SK-N-SH (cell line): ENCODE results near the gene IPO4. TPM values are rescaled to one million over a fixed set of nuclear protein-coding genes. Genes with fewer than 3 reads are reported as not detected.

Experiments used
- CTCF ChIA-PET: fragments of 300-600, 350-600 bp; formaldehyde crosslinking; extraction: SDS; loops from one replicate; lab custom pipeline; 2021; lab: Yijun Ruan, JAX
- POLR2A ChIA-PET: fragments of 350-600 bp; sonication (Branson Sonifier 250); formaldehyde crosslinking; extraction: SDS; loops from one replicate; lab custom pipeline; 2020; ENCODE audit warnings: antibody characterized with exemption, inconsistent platforms; lab: Yijun Ruan, JAX
- DNase-seq: peaks from one replicate; pipeline ENCODE4 v3.0.0; 2012
- H2AFZ ChIP-seq: fragments of 200-600 bp; sonication (generic); 2 replicates; pipeline ENCODE4 v1.8.1; 2016; ENCODE audit warnings: antibody characterized with exemption, mild to moderate bottlenecking, low read depth
- H3F3A ChIP-seq: fragments of 200-600 bp; sonication (generic); replicated peaks from 2 replicates; pipeline ENCODE3; 2016; ENCODE audit warnings: antibody characterized with exemption, mild to moderate bottlenecking; ENCODE audit not compliant: insufficient read depth
- H3K27ac ChIP-seq, 2 experiments: fragments of 200-500 bp in 1 of 2; fragments of 200-600 bp in 1 of 2; sonication (Bioruptor generic) in 1 of 2; sonication (generic), shearing (Covaris generic) in 1 of 2; 2 replicates each; pipeline versions ENCODE4 v1.5.1 to v1.6.1; 2014 to 2016; ENCODE audit warnings: low read depth in 2 of 2, inconsistent platforms in 1 of 2, low read length in 1 of 2, mild to moderate bottlenecking in 1 of 2, mixed read lengths in 1 of 2
- H3K27me3 ChIP-seq: fragments of 200-600 bp; sonication (generic), shearing (Covaris generic); 2 replicates; pipeline ENCODE4 v1.6.1; 2016; ENCODE audit warnings: mixed run types; ENCODE audit not compliant: insufficient read depth
- H3K36me3 ChIP-seq, 2 experiments: fragments of 200-500 bp in 1 of 2; fragments of 200-600 bp in 1 of 2; sonication (Bioruptor generic) in 1 of 2; sonication (generic) in 1 of 2; replicated peaks in 1 of 2; 2 replicates each; pipeline versions ENCODE3 to v1.5.1; 2014 to 2016; ENCODE audit warnings: low read length in 1 of 2, mild to moderate bottlenecking in 1 of 2; ENCODE audit not compliant: insufficient read depth in 2 of 2, control insufficient read depth in 1 of 2
- H3K4me1 ChIP-seq, 2 experiments: fragments of 200-500 bp in 1 of 2; fragments of 200-600 bp in 1 of 2; sonication (Bioruptor generic) in 1 of 2; sonication (generic), shearing (Covaris generic) in 1 of 2; 2 replicates each; pipeline versions ENCODE4 v1.5.1 to v1.6.1; 2014 to 2016; ENCODE audit warnings: low read depth in 1 of 2, low read length in 1 of 2, mixed run types in 1 of 2; ENCODE audit not compliant: insufficient read depth in 2 of 2, control insufficient read depth in 1 of 2
- H3K4me2 ChIP-seq: fragments of 200-600 bp; sonication (generic), shearing (Covaris generic); 2 replicates; pipeline ENCODE4 v1.6.1; 2017; ENCODE audit warnings: mixed run types
- H3K4me3 ChIP-seq, 2 experiments: fragments of 200-500 bp in 1 of 2; fragments of 200-600 bp in 1 of 2; sonication (Bioruptor generic) in 1 of 2; sonication (generic), shearing (Covaris generic) in 1 of 2; 2 replicates each; pipeline versions ENCODE4 v1.5.1 to v1.8.1; 2014 to 2016; ENCODE audit warnings: low read depth in 2 of 2, inconsistent platforms in 1 of 2, low read length in 1 of 2, mild to moderate bottlenecking in 1 of 2, mixed read lengths in 1 of 2, moderate library complexity in 1 of 2
- H3K79me2 ChIP-seq: fragments of 200-600 bp; sonication (generic); 2 replicates; pipeline ENCODE4 v1.8.1; 2017; ENCODE audit warnings: mild to moderate bottlenecking; ENCODE audit not compliant: insufficient read depth
- H3K9ac ChIP-seq: fragments of 200-600 bp; sonication (generic); 2 replicates; pipeline ENCODE4 v1.6.1; 2017; ENCODE audit warnings: mixed run types
- H3K9me2 ChIP-seq: fragments of 200-600 bp; sonication (generic); 2 replicates; pipeline ENCODE4 v1.6.1; 2017; ENCODE audit warnings: mixed run types
- H3K9me3 ChIP-seq: fragments of 200-600 bp; sonication (generic); 2 replicates; pipeline ENCODE4 v1.6.1; 2017; ENCODE audit warnings: mixed run types, mild to moderate bottlenecking, moderate library complexity
- H4K20me1 ChIP-seq: fragments of 200-600 bp; sonication (generic); 2 replicates; pipeline ENCODE4 v1.6.1; 2017; ENCODE audit warnings: mild to moderate bottlenecking, mixed run types; ENCODE audit not compliant: insufficient read depth
- EZH2phosphoT487 ChIP-seq: fragments of 200-600 bp; sonication (generic); IDR thresholded peaks from 2 replicates; pipeline ENCODE4 v1.6.1; 2017; ENCODE audit warnings: low read depth, mixed run types, mild to moderate bottlenecking, antibody characterized with exemption, moderate library complexity, borderline replicate concordance
- FOXJ3 ChIP-seq: sonication (generic); formaldehyde crosslinking; IDR thresholded peaks from 2 replicates; pipeline ENCODE4 v1.5.1; 2020; ENCODE audit warnings: mild to moderate bottlenecking, missing genetic modification reagents
- FOXM1 ChIP-seq: IDR thresholded peaks from 2 replicates; pipeline ENCODE4 v1.4.0; 2012; ENCODE audit warnings: low read depth, mild to moderate bottlenecking
- GATA2 ChIP-seq: sonication (generic); formaldehyde crosslinking; IDR thresholded peaks from 2 replicates; pipeline ENCODE4 v1.5.0; 2020; ENCODE audit warnings: mild to moderate bottlenecking, missing genetic modification reagents
- MXI1 ChIP-seq: IDR thresholded peaks from 2 replicates; pipeline ENCODE4 v1.6.1; 2012; ENCODE audit warnings: mild to moderate bottlenecking, low read depth, low read length, improper control_type of control experiment
- NFIC ChIP-seq: IDR thresholded peaks from 2 replicates; pipeline ENCODE4 v1.4.0; 2012; ENCODE audit warnings: borderline replicate concordance
- RFX5 ChIP-seq: IDR thresholded peaks from 2 replicates; pipeline ENCODE4 v1.6.1; 2012; ENCODE audit warnings: mild to moderate bottlenecking, improper control_type of control experiment, low read length
- SMC3 ChIP-seq: IDR thresholded peaks from 2 replicates; pipeline ENCODE4 v1.6.1; 2012; ENCODE audit warnings: low read depth, low read length, improper control_type of control experiment
- YY1 ChIP-seq: IDR thresholded peaks from 2 replicates; pipeline ENCODE4 v1.4.0; 2012; ENCODE audit warnings: low read depth, mild to moderate bottlenecking
- WGBS: methylation state at CpG from one replicate; pipeline ENCODE4 v1.1.6; 2017; ENCODE audit warnings: low lambda C conversion rate; 5-methylcytosine and 5-hydroxymethylcytosine counted together
- polyA plus RNA-seq, 3 experiments: library from polyadenylated mRNA; depleted of rRNA; stranded (reverse); fragments of >200 nt; gene quantifications; 2 replicates each; pipeline ENCODE4 v1.2.3, GENCODE V29; 2012
- TF ChIP-seq, protein P1 (sequence below): IDR thresholded peaks from 2 replicates; pipeline ENCODE4; 2012
- TF ChIP-seq, protein P2 (sequence below): IDR thresholded peaks from 2 replicates; pipeline ENCODE4 v1.4.0; 2012; ENCODE audit warnings: low read depth, borderline replicate concordance
- TF ChIP-seq, protein P3 (sequence below): fragments of 150-350 bp; IDR thresholded peaks from 2 replicates; pipeline ENCODE4 v1.6.1; 2017; ENCODE audit warnings: antibody characterized with exemption, low read length, low read depth, borderline replicate concordance
- TF ChIP-seq, protein P4 (sequence below): fragments of 200-600 bp; sonication (generic); IDR thresholded peaks from 2 replicates; pipeline ENCODE4 v1.6.1; 2017; ENCODE audit warnings: antibody characterized with exemption, mild to moderate bottlenecking, moderate library complexity

IPO4 gene
- polyA plus RNA-seq, 1 of the 3 experiments (the other 2 are of a cell fraction) = 61.3 TPM

DNA sequence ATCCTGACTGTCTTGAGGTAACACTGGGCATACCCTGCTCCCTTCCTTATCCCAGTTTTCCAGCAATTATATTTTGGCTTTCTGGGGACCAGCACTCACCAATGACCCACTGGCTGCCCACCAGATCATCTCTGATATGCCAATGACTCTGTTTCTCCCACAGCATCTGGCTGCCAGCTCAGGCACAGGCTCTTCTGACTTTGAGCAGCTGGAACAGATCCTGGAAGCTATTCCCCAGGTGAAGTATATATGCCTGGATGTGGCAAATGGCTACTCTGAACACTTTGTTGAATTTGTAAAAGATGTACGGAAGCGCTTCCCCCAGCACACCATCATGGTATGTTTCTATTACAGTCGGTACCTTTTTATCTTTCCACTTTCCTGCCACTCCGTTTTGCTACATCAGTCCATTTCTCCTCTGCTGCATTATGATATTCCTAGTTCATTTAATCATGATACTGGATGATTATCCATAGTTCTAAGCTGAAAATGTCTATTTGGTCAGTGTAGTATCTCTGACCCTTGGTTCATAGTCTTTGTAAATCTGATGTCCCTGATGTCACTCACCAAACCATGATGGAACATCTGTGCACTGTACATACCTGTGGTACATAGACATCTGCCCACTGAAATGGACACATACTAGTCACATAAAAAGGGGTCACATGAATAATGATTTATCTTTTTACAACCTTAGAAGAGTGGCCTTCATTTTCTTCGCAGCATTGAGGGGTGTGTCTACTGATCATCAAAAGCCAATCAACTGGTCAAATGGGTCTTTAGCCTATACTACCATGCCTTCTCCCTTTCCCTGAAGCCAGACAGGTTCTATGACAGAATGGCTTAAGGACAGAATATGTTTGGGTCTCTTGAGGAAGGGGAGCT is 47.4 kb upstream of the IPO4 start:
- Histone ChIP-seq H3K79me2 (peaks cover 69% of the 10 kb centered on the region), H3K9ac (no peak overlapping the region), H3F3A (peaks cover 13% of the 10 kb centered on the region), H3K9me3 (no peaks in the 10 kb centered on the region), H3K4me2 (no peak overlapping the region), H3K4me3 (no peak overlapping the region), H3K4me1 (peaks cover 28 to 33% of the 10 kb centered on the region in 2 experiments; a peak in 3 of 4 replicates), H3K27me3 (no peaks in the 10 kb centered on the region), H3K36me3 (peaks cover 52 to 69% of the 10 kb centered on the region in 2 experiments), H3K27ac (no peak overlapping the region), H4K20me1 (no peaks in the 10 kb centered on the region), H2AFZ (no peak overlapping the region), H3K9me2 (no peaks in the 10 kb centered on the region)
- TF ChIP-seq YY1 (no peak), NFIC (no peak), FOXJ3 (CRISPR knock-in tag) (no peak), MXI1 (no peak), RFX5 (no peak), EZH2phosphoT487 (no peak), GATA2 (CRISPR knock-in tag) (no peak), FOXM1 (no peak), SMC3 (no peak)
- TF ChIP-seq, protein P1, sequence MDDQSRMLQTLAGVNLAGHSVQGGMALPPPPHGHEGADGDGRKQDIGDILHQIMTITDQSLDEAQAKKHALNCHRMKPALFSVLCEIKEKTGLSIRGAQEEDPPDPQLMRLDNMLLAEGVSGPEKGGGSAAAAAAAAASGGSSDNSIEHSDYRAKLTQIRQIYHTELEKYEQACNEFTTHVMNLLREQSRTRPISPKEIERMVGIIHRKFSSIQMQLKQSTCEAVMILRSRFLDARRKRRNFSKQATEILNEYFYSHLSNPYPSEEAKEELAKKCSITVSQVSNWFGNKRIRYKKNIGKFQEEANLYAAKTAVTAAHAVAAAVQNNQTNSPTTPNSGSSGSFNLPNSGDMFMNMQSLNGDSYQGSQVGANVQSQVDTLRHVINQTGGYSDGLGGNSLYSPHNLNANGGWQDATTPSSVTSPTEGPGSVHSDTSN = no peak
- TF ChIP-seq, protein P2, sequence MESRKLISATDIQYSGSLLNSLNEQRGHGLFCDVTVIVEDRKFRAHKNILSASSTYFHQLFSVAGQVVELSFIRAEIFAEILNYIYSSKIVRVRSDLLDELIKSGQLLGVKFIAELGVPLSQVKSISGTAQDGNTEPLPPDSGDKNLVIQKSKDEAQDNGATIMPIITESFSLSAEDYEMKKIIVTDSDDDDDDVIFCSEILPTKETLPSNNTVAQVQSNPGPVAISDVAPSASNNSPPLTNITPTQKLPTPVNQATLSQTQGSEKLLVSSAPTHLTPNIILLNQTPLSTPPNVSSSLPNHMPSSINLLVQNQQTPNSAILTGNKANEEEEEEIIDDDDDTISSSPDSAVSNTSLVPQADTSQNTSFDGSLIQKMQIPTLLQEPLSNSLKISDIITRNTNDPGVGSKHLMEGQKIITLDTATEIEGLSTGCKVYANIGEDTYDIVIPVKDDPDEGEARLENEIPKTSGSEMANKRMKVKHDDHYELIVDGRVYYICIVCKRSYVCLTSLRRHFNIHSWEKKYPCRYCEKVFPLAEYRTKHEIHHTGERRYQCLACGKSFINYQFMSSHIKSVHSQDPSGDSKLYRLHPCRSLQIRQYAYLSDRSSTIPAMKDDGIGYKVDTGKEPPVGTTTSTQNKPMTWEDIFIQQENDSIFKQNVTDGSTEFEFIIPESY = no peak
- TF ChIP-seq, protein P3, sequence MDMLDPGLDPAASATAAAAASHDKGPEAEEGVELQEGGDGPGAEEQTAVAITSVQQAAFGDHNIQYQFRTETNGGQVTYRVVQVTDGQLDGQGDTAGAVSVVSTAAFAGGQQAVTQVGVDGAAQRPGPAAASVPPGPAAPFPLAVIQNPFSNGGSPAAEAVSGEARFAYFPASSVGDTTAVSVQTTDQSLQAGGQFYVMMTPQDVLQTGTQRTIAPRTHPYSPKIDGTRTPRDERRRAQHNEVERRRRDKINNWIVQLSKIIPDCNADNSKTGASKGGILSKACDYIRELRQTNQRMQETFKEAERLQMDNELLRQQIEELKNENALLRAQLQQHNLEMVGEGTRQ = no peak
- TF ChIP-seq, protein P4, sequence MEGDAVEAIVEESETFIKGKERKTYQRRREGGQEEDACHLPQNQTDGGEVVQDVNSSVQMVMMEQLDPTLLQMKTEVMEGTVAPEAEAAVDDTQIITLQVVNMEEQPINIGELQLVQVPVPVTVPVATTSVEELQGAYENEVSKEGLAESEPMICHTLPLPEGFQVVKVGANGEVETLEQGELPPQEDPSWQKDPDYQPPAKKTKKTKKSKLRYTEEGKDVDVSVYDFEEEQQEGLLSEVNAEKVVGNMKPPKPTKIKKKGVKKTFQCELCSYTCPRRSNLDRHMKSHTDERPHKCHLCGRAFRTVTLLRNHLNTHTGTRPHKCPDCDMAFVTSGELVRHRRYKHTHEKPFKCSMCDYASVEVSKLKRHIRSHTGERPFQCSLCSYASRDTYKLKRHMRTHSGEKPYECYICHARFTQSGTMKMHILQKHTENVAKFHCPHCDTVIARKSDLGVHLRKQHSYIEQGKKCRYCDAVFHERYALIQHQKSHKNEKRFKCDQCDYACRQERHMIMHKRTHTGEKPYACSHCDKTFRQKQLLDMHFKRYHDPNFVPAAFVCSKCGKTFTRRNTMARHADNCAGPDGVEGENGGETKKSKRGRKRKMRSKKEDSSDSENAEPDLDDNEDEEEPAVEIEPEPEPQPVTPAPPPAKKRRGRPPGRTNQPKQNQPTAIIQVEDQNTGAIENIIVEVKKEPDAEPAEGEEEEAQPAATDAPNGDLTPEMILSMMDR = no peak
- DNase-seq = no peak
- ChIA-PET CTCF (interaction anchor here (1.2 to 12.0 kb wide), 7 partner anchors 20 to 196 kb away, joined by 5 to 191 read pairs (median 10); partner anchors contain the start of genes CHMP4A, CIDEB, DHRS1 and MDP1), POLR2A (interaction anchor here (1.1 kb wide), 1 partner anchor 17 kb away, joined by 3 read pairs; no protein-coding TSS in a partner anchor)
- WGBS = 99% methylated on average over 5 of the region's 5 CpGs
